HepG2 (cell line): ENCODE results near the gene PPM1F. TPM values are rescaled to one million over a fixed set of nuclear protein-coding genes. Genes with fewer than 3 reads are reported as not detected.

Source experiments
- GABPA ChIP-seq, 2 experiments: IDR thresholded peaks; 2 replicates each; pipeline ENCODE4 v1.6.1; 2011 to 2016; ENCODE audit warnings: low read depth in 2 of 2, low read length in 1 of 2, missing biosample characterization in 1 of 2, missing genetic modification characterization in 1 of 2
- GPN1 ChIP-seq: sonication (generic); formaldehyde crosslinking; IDR thresholded peaks from 2 replicates; pipeline ENCODE4 v1.5.1; 2020; ENCODE audit warnings: missing genetic modification reagents, borderline replicate concordance
- JDP2 ChIP-seq: sonication (generic); formaldehyde crosslinking; IDR thresholded peaks from 2 replicates; pipeline ENCODE4 v1.8.1; 2022; ENCODE audit warnings: missing genetic modification reagents, borderline replicate concordance
- NFE2L1 ChIP-seq: sonication (generic); formaldehyde crosslinking; IDR thresholded peaks from 2 replicates; pipeline ENCODE4 v1.4.0; 2020; ENCODE audit warnings: missing genetic modification reagents, mild to moderate bottlenecking, borderline replicate concordance
- ONECUT2 ChIP-seq: sonication (generic); formaldehyde crosslinking; IDR thresholded peaks from 2 replicates; pipeline ENCODE4 v1.4.0; 2020; ENCODE audit warnings: missing genetic modification reagents
- PCBP2 ChIP-seq: fragments of 200-400 bp; formaldehyde crosslinking; optimal IDR thresholded peaks from 2 replicates; pipeline ENCODE3; 2018; ENCODE audit warnings: low read length, low read depth; ENCODE audit not compliant: poor library complexity, severe bottlenecking
- SMARCE1 ChIP-seq: fragments of 450-650 bp; IDR thresholded peaks from 2 replicates; pipeline ENCODE4 v1.6.1; 2017; ENCODE audit warnings: borderline replicate concordance
- ZBTB43 ChIP-seq: sonication (generic); formaldehyde crosslinking; conservative IDR thresholded peaks from 2 replicates; pipeline ENCODE4 v1.4.0; 2020; ENCODE audit warnings: missing genetic modification reagents
- ZMYM4 ChIP-seq: sonication (generic); formaldehyde crosslinking; IDR thresholded peaks from 2 replicates; pipeline ENCODE4 v1.8.1; 2023; ENCODE audit warnings: mild to moderate bottlenecking, missing genetic modification reagents
- ZNF367 ChIP-seq: sonication (generic); formaldehyde crosslinking; IDR thresholded peaks from 2 replicates; pipeline ENCODE4 v1.4.0; 2020; ENCODE audit warnings: missing genetic modification reagents, borderline replicate concordance
- ZNF496 ChIP-seq: sonication (generic); formaldehyde crosslinking; IDR thresholded peaks from 2 replicates; pipeline ENCODE4 v1.8.1; 2023; ENCODE audit warnings: mild to moderate bottlenecking, moderate library complexity, missing genetic modification reagents; ENCODE audit not compliant: insufficient replicate concordance
- ZNF556 ChIP-seq: sonication (generic); formaldehyde crosslinking; IDR thresholded peaks from 2 replicates; pipeline ENCODE4 v1.4.0; 2020; ENCODE audit warnings: mild to moderate bottlenecking, missing genetic modification reagents, borderline replicate concordance
- polyA plus RNA-seq, 8 experiments: library from polyadenylated mRNA; depleted of rRNA in 3 of 8; stranded (reverse) in 7 of 8; unstranded in 1 of 8; fragments of >200 nt; fragmentation: Illumina TruSeq in 4 of 8; extraction: Trizol in 4 of 8; gene quantifications; 2 replicates each; pipeline versions ENCODE4 v1.2.1 to v1.2.3, GENCODE V29; 2011 to 2016; ENCODE audit warnings: low read depth in 4 of 8, missing spikeins in 1 of 8, mixed read lengths in 1 of 8; ENCODE audit not compliant: insufficient read depth in 1 of 8
- total RNA-seq, 5 experiments: library from RNA; depleted of rRNA; stranded (reverse); fragments of >200 nt; fragmentation: Illumina TruSeq; extraction: Trizol; gene quantifications; 2 replicates each; pipeline ENCODE4 v1.2.3, GENCODE V29; 2016; ENCODE audit warnings: low read depth in 1 of 5
- TF ChIP-seq, protein P1 (sequence below): sonication (generic); formaldehyde crosslinking; IDR thresholded peaks from 2 replicates; pipeline ENCODE4 v1.9.0; 2021; ENCODE audit warnings: missing genetic modification reagents, mild to moderate bottlenecking, borderline replicate concordance
- TF ChIP-seq, protein P2 (sequence below): sonication (generic); formaldehyde crosslinking; IDR thresholded peaks from 2 replicates; pipeline ENCODE4 v1.5.1; 2020; ENCODE audit warnings: mild to moderate bottlenecking, missing genetic modification reagents, borderline replicate concordance

PPM1F gene
- total and polyA plus RNA-seq, 2 of the 13 experiments (the other 11 are each of a cell fraction or from before 2014, with no cell fraction given) = 11.0 to 19.6 TPM

- TF ChIP-seq, protein P1, sequence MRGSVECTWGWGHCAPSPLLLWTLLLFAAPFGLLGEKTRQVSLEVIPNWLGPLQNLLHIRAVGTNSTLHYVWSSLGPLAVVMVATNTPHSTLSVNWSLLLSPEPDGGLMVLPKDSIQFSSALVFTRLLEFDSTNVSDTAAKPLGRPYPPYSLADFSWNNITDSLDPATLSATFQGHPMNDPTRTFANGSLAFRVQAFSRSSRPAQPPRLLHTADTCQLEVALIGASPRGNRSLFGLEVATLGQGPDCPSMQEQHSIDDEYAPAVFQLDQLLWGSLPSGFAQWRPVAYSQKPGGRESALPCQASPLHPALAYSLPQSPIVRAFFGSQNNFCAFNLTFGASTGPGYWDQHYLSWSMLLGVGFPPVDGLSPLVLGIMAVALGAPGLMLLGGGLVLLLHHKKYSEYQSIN = no peak
- TF ChIP-seq ZNF556 (CRISPR knock-in tag) (peak; percentile 60; the same call in 1 of the 2 replicates), JDP2 (no peak), ZBTB43 (CRISPR knock-in tag) (no peak), ONECUT2 (CRISPR knock-in tag) (no peak), GPN1 (CRISPR knock-in tag) (no peak), ZNF496 (no peak), ZNF367 (CRISPR knock-in tag) (no peak), SMARCE1 (no peak), PCBP2 (no peak), NFE2L1 (CRISPR knock-in tag) (no peak; the same call in 1 of the 2 replicates), ZMYM4 (CRISPR knock-in tag) (peak; percentile 86), GABPA (IDR thresholded peaks at IDR 0.05; ENCODE audit: low read depth, low read length) (no peak; the same call in none of the 2 replicates), GABPA (CRISPR knock-in tag; IDR thresholded peaks at IDR 0.05; ENCODE audit: low read depth) (peak; percentile 77)
- TF ChIP-seq, protein P2, sequence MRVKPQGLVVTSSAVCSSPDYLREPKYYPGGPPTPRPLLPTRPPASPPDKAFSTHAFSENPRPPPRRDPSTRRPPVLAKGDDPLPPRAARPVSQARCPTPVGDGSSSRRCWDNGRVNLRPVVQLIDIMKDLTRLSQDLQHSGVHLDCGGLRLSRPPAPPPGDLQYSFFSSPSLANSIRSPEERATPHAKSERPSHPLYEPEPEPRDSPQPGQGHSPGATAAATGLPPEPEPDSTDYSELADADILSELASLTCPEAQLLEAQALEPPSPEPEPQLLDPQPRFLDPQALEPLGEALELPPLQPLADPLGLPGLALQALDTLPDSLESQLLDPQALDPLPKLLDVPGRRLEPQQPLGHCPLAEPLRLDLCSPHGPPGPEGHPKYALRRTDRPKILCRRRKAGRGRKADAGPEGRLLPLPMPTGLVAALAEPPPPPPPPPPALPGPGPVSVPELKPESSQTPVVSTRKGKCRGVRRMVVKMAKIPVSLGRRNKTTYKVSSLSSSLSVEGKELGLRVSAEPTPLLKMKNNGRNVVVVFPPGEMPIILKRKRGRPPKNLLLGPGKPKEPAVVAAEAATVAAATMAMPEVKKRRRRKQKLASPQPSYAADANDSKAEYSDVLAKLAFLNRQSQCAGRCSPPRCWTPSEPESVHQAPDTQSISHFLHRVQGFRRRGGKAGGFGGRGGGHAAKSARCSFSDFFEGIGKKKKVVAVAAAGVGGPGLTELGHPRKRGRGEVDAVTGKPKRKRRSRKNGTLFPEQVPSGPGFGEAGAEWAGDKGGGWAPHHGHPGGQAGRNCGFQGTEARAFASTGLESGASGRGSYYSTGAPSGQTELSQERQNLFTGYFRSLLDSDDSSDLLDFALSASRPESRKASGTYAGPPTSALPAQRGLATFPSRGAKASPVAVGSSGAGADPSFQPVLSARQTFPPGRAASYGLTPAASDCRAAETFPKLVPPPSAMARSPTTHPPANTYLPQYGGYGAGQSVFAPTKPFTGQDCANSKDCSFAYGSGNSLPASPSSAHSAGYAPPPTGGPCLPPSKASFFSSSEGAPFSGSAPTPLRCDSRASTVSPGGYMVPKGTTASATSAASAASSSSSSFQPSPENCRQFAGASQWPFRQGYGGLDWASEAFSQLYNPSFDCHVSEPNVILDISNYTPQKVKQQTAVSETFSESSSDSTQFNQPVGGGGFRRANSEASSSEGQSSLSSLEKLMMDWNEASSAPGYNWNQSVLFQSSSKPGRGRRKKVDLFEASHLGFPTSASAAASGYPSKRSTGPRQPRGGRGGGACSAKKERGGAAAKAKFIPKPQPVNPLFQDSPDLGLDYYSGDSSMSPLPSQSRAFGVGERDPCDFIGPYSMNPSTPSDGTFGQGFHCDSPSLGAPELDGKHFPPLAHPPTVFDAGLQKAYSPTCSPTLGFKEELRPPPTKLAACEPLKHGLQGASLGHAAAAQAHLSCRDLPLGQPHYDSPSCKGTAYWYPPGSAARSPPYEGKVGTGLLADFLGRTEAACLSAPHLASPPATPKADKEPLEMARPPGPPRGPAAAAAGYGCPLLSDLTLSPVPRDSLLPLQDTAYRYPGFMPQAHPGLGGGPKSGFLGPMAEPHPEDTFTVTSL (CRISPR knock-in tag) = no peak
These were observed 14.4 kb downstream of the PPM1F start (continued) for GRCh38 chr22:21938071-21938822.
